Urinary bladder (tissue), 4 donors: ENCODE data around the gene NLN. TPM values are rescaled to one million over a fixed set of nuclear protein-coding genes. Genes with fewer than 3 reads are reported as not detected.
A peak's percentile ranks its signal among the peaks of the same experiment; 100 is the strongest.
"Not testable (repeated sequence)": the region's sequence is repeated elsewhere in the genome, so short reads cannot be mapped to it uniquely, and the experiment has no call there.

Source experiments
- DNase-seq: peaks from one replicate; pipeline ENCODE4 v3.0.0-alpha.2; 2015; ENCODE audit errors: extremely low spot score
- H3K27ac ChIP-seq: one replicate; pipeline ENCODE4 v1.5.1; 2013; ENCODE audit warnings: low read depth, mild to moderate bottlenecking, moderate library complexity
- H3K36me3 ChIP-seq: one replicate; pipeline ENCODE4 v1.6.1; 2013; ENCODE audit warnings: mild to moderate bottlenecking, moderate library complexity; ENCODE audit not compliant: insufficient read depth
- H3K4me1 ChIP-seq: one replicate; pipeline ENCODE4 v1.6.1; 2013; ENCODE audit warnings: mild to moderate bottlenecking, moderate library complexity; ENCODE audit not compliant: insufficient read depth
- H3K4me3 ChIP-seq: one replicate; pipeline ENCODE4 v1.5.1; 2013; ENCODE audit warnings: low read depth, low read length
- WGBS: extraction: QIAGEN DNeasy Blood & Tissue Kit; methylation state at CpG from one replicate; pipeline ENCODE4 v1.1.7; 2013; 5-methylcytosine and 5-hydroxymethylcytosine counted together
- polyA plus RNA-seq: library from polyadenylated mRNA; stranded (reverse); fragments of 200-250 nt; gene quantifications from one replicate; pipeline ENCODE4 v1.2.3, GENCODE V29; 2013
- total RNA-seq: library from RNA; depleted of rRNA; stranded (reverse); fragments of >200 nt; gene quantifications from one replicate; pipeline ENCODE4 v1.2.3, GENCODE V29; 2014
- donor health status: healthy with polysubstance abuse.
- donor health status: healthy.

Gene NLN
- total RNA-seq (16.0 TPM), polyA plus RNA-seq (4.4 TPM)

DNA sequence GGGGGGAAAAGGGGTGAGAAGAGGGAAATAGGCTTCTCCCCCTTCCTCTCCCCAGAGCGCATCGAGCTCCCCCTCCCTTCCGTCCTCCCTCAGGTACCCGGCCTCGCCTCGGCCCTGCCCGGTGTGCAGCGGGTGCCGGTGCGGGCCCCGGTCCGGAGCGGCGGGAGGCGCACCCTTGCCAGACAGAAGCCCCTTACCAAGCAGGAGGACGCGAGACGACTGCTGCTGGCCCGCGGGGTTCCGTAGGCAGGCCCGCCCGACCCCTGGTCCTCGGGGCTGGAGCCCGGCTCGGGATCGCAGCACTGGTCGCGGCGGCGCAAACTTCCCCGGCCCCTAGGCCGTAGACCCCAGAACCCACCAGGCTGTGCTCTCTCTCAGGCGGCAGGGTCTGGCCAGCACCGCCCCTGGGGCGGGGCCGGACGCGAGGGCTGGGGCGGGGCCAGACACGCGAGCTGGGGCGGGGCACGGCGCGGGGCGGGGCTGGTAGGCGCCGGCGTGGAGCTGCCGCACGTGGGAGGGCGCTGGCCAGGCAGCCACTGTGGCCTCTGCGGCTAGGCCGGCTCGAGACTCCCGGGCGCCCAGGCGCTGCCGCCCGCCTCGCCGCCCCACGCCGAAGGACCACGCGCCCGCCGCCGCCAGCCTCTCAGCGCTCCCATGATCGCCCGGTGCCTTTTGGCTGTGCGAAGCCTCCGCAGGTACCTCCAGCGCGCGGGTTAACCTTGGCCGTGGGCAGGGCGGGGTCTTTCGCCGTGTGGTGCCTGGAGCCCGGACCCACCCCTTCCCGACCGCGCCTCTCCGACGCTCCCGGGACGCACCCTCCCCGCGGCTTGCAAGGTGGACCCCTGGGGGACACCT is at the start of gene NLN, which contains the start of gene SGTB:
Gene NLN, plus strand, starts transcription at position 486 of the 855 bp plus-strand sequence. Its CDS starts 169 bp downstream, at position 655.
Gene SGTB, minus strand, starts transcription at position 390 of the 855 bp plus-strand sequence. CDS start 1,302 bp downstream, outside the sequence.
- Histone ChIP-seq H3K36me3 (no peaks in the 10 kb centered on the region), H3K27ac (peak within 1 kb of the TSS; percentile 60), H3K4me1 (no peaks in the 10 kb centered on the region), H3K4me3 (peak within 1 kb of the TSS; percentile 98)
- DNase-seq, result peak; percentile 52
- under 1% methylated on average over 92 of the region's 92 CpGs for WGBS

GRCh38 chr5:65672796-65673195 is 49.2 kb upstream of the NLN start:
- Histone ChIP-seq H3K27ac (no peak overlapping the region), H3K4me1 (no peaks in the 10 kb centered on the region), H3K4me3 (no peak overlapping the region), H3K36me3 (no peaks in the 10 kb centered on the region)
- DNase-seq, result no peak
- 69% methylated on average over 1 of the region's 1 CpG for WGBS

DNA sequence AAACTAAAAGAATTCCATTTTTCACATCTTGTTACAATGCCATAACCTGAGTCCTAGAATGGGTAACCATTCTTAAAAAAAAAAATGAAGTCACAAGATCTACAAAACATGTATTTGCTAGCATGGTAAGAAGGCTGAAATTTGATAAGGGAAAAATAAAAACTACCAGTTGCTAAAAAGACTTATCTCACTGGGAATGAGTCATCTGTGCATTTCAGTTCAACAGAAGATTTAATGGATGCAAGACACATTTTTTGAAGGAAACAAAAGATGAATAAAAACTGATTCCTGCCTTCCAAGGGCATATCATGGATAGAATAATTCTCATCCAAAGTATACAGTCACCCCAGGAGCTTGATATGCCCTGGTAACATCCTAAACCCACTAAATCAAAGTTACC is 47.3 kb upstream of the NLN start:
- Histone ChIP-seq H3K4me1 (no peaks in the 10 kb centered on the region), H3K27ac (no peak overlapping the region), H3K36me3 (peaks cover 1% of the 10 kb centered on the region), H3K4me3 (no peak overlapping the region)
- no peak for DNase-seq

DNA sequence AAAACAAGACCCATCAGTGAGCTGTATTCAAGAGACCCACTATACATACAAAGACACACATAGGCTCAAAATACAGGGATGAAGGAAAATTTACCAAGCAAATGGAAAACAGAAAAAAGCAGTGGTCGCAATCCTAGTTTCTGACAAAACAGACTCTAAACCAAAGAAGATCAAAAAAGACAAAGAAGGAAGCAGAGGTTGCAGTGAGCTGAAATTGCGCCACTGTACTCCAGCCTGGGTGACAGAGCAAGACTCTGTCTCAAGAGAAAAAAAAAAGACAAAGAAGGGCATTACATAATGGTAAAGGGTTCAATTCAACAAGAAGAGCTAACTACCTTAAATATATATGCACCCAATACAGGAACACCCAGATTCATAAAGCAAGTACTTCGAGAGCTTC is 45.9 kb upstream of the NLN start:
- H3K4me1 ChIP-seq, DNase-seq, H3K36me3 ChIP-seq, H3K27ac ChIP-seq, H3K4me3 ChIP-seq: not testable (repeated sequence)
- WGBS, result 97% methylated on average over 3 of the region's 3 CpGs

DNA sequence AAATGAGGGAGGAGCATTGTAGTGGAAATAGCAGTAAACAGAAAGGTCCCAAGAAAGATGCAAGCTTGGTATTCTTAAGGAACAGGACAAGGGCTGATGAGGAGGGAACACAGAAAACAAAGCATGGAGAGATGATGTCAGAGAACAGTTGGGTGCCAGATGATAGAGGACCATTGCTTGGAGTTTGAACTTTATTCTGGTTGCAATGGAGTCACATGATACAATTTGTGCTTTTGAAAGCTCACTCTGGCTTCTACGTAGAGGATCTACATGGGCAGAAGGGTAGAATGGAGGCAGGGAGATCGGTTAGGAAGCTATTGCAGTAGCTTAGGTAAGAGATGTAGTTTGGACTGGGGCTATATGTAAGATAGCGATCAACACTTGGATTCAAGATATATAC is 39.9 kb upstream of the NLN start:
- Histone ChIP-seq H3K27ac (no peak overlapping the region), H3K36me3 (peaks cover 5% of the 10 kb centered on the region), H3K4me3 (no peak overlapping the region), H3K4me1 (no peaks in the 10 kb centered on the region)
- DNase-seq, result no peak
- 93% methylated on average over 3 of the region's 3 CpGs for WGBS

- Histone ChIP-seq H3K27ac (no peak overlapping the region), H3K4me1 (no peaks in the 10 kb centered on the region), H3K36me3 (peaks cover 2% of the 10 kb centered on the region), H3K4me3 (no peak overlapping the region)
- DNase-seq, result no peak
- 85% methylated on average over 2 of the region's 2 CpGs for WGBS
Measured at GRCh38 chr5:65693121-65693520, 28.9 kb upstream of the NLN start.

GRCh38 chr5:65695162-65695755 is 26.7 kb upstream of the NLN start:
- WGBS, result 87% methylated on average over 4 of the region's 4 CpGs
- H3K27ac ChIP-seq, result no peak overlapping the region

DNA sequence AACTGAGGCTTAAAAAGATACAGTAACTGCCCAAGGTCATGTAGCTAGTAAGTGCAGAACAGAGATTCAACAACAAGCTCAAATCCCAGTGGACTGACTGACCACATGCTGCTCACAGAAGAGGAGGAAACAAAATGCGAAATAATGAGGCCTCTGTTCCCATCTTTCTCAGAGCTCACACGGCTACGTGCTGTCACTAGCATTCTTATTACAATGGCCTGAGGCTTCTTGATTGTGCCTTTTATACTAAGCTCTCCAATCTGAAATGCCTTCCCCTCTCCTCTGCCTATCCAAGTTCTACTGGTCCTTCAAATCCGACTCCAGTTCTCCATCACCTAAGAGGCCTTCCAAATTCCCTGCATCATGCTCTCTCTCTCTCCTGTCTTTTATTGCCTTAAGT is 26.1 kb upstream of the NLN start:
- WGBS, result 91% methylated on average over 4 of the region's 4 CpGs
- no peak overlapping the region for H3K27ac ChIP-seq
- no peak overlapping the region for H3K4me3 ChIP-seq
- DNase-seq, result no peak
- peaks cover 2% of the 10 kb centered on the region for H3K36me3 ChIP-seq
- no peaks in the 10 kb centered on the region for H3K4me1 ChIP-seq

More at GRCh38 chr5:65695162-65695755, 26.7 kb upstream of the NLN start:
- DNase-seq, result no peak
- peaks cover 2% of the 10 kb centered on the region for H3K36me3 ChIP-seq
- no peaks in the 10 kb centered on the region for H3K4me1 ChIP-seq
- no peak overlapping the region for H3K4me3 ChIP-seq

DNA sequence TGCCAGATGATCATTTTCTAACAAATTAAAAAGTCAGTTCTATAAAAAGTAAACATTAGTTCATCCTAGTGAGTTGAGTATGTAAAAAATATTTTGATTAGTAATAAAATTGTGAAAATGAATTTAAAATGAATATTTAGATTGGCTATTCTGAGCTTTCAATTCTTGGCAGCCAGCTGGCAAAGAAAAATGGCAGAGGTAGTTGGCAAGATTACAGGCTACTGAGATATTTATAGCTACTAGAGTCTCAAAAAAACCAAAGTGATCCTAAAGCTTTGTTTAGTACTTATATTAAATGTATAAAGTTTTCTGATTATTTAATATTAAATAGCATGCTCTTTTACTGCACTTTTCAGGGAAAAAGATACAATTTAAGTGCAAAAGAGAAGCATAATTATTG is 25.1 kb upstream of the NLN start:
- Histone ChIP-seq H3K27ac (no peak overlapping the region), H3K4me3 (no peak overlapping the region)
- no peak for DNase-seq

GRCh38 chr5:65699338-65699737 is 22.7 kb upstream of the NLN start:
- H3K4me3 ChIP-seq, result no peak overlapping the region
- 96% methylated on average over 4 of the region's 4 CpGs for WGBS
- H3K36me3 ChIP-seq, result peaks cover 2% of the 10 kb centered on the region
- DNase-seq, result no peak
- H3K4me1 ChIP-seq, result no peaks in the 10 kb centered on the region
- no peak overlapping the region for H3K27ac ChIP-seq

More for the DNA sequence above, 25.1 kb upstream of the NLN start:
- peaks cover 2% of the 10 kb centered on the region for H3K36me3 ChIP-seq
- no peaks in the 10 kb centered on the region for H3K4me1 ChIP-seq

DNA sequence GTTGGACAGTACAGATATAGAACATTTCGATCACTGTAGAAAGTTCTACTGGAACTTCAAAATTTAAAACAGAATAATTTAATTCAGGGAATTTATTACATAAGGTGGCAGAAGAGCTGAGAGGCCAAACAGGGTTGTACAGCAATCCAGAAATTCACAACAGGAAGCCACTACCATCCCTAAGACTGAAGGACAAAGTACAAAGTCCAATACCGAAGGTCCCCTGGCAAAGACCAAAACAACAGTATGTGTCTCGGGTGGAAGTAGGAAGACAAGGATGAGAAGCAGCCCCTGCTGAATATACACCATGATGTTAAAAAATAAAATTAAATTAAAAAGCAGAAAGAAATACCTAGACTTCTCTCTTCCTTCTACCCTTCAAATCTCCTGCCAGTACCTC is 20.0 kb upstream of the NLN start:
- Histone ChIP-seq H3K4me1 (no peaks in the 10 kb centered on the region), H3K4me3 (no peak overlapping the region), H3K27ac (no peak overlapping the region), H3K36me3 (no peaks in the 10 kb centered on the region)
- DNase-seq, result no peak
- WGBS, result over 99% methylated on average over 3 of the region's 3 CpGs

GRCh38 chr5:65704621-65705239 is 17.3 kb upstream of the NLN start:
- WGBS, result 67% methylated on average over 2 of the region's 2 CpGs
- Histone ChIP-seq H3K4me3 (no peak overlapping the region), H3K4me1 (no peaks in the 10 kb centered on the region), H3K27ac (no peak overlapping the region), H3K36me3 (no peaks in the 10 kb centered on the region)
- no peak for DNase-seq

DNA sequence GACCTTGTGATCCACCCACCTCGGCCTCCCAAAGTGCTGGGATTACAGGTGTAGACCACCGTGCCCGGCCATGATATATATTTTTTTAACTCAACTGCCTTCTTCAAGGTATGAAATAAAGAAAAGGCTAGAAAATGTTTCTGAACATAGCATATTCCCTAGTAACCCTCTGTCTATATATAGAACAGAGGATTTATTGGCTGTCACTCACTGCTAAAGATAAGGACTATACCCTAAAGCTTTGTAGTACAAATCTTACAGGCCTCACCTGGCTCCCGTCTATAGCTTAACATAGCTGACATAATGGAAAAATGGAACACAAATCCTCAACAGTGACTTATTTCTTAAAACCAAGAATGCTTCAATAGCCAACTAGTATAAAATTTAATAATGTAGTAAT is 14.3 kb upstream of the NLN start:
- 93% methylated on average over 4 of the region's 4 CpGs for WGBS
- no peak overlapping the region for H3K27ac ChIP-seq
- H3K36me3 ChIP-seq, result no peaks in the 10 kb centered on the region
- no peaks in the 10 kb centered on the region for H3K4me1 ChIP-seq
- no peak for DNase-seq
- H3K4me3 ChIP-seq, result no peak overlapping the region

DNA sequence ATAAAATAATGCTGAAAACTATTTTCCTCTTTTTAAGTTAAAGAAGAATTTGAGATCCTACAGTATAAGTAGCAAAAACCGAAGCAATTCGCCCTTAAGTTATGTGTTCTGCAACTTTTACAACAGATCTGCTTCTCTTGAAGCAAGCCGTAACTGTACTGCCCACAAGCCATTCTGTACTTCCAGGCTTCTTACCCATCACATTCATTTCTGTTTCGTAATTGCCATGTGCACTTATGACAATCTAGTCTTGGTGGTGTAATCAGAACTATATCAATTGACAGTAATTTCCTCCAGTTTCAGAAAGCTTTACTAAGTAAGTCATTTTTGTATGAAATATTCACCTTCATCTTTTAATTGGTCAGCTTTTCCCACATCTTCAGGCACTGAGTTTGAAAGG is 13.9 kb upstream of the NLN start:
- 95% methylated on average over 4 of the region's 4 CpGs for WGBS
- no peak overlapping the region for H3K4me3 ChIP-seq
- no peak for DNase-seq
- H3K27ac ChIP-seq, result no peak overlapping the region
- no peaks in the 10 kb centered on the region for H3K4me1 ChIP-seq
- no peaks in the 10 kb centered on the region for H3K36me3 ChIP-seq
